Astrocyte (in vitro differentiated cells and primary cell): ENCODE measurements around the gene ELMO2.

Experiments used
- EZH2 ChIP-seq: IDR thresholded peaks from 2 replicates; pipeline ENCODE4 v1.6.1; 2012; ENCODE audit warnings: mild to moderate bottlenecking, low read length, inconsistent platforms; ENCODE audit not compliant: insufficient read depth
- TF ChIP-seq, protein P1 (sequence below): IDR thresholded peaks from 2 replicates; pipeline ENCODE4 v1.5.1; 2011; ENCODE audit warnings: low read depth, mild to moderate bottlenecking, inconsistent platforms, low read length, moderate library complexity; ENCODE audit not compliant: insufficient read depth

DNA sequence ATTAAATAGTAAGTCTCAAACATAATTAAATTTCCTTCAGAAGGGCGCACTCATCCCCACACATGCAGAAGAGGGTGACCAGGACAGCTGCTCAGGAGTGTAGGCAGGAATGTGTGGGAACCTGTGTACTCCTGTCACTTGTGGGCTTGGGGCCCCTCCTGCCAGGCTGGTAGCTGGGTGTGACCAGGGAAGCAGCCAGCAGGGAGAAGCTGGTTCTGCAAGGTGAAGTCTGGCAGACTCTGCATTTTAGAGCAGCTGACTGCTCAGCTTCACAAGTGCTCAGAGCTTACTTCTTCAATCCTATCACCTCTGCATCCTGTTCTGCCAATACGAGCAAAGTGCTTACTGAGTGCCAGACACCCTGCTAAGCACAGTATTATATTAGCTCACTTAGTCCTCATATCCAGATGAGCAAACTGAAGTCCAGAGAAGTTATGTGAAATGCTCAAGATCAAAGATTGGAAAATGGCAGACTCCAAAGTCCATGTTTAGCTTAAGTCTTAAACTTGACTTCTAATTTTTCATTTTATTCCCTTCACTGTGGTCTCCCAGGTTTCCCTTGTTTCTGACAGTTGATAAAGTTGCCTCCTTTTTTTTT is 27.9 kb downstream of the ELMO2 start:
- TF ChIP-seq, protein P1, sequence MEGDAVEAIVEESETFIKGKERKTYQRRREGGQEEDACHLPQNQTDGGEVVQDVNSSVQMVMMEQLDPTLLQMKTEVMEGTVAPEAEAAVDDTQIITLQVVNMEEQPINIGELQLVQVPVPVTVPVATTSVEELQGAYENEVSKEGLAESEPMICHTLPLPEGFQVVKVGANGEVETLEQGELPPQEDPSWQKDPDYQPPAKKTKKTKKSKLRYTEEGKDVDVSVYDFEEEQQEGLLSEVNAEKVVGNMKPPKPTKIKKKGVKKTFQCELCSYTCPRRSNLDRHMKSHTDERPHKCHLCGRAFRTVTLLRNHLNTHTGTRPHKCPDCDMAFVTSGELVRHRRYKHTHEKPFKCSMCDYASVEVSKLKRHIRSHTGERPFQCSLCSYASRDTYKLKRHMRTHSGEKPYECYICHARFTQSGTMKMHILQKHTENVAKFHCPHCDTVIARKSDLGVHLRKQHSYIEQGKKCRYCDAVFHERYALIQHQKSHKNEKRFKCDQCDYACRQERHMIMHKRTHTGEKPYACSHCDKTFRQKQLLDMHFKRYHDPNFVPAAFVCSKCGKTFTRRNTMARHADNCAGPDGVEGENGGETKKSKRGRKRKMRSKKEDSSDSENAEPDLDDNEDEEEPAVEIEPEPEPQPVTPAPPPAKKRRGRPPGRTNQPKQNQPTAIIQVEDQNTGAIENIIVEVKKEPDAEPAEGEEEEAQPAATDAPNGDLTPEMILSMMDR = no peak
- no peak for TF ChIP-seq EZH2
